ENCODE measurements around the gene CWC25. TPM values are rescaled to one million over a fixed set of nuclear protein-coding genes. Genes with fewer than 3 reads are reported as not detected.

CWC25 gene
- polyA plus RNA-seq, 1 donor (not counting 4 experiments of a cell fraction or from before 2014, with no cell fraction given), result 14.9 TPM

DNA sequence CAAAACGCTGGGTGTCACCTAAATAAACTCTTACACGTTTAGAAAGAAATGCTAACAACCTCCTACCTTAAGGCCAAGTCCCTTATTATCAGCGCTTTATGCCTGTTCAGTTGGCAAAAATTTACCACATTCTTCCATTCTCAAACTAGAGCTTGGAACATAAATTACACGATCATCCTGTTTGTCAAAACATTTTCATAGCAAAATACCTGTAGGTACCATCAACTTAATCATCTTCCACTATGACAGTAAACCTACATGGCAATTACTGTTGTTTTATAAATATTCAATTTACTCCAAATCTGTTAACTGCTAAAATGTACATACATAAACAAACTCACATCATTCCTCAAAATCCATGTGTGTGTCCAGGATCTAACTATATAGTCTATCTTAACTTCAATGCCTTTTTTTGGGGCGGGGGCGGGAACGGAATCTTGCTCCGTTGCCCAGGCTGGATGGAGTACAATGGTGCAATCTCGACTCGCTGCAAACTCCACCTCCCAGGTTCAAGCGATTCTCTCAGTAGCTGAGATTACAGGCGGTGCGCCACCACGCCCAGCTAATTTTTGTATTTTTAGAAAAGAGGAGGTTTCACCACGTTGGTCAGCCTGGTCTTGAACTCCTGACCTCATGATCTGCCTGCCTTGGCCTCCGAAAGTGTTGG lies 24.0 kb upstream of the CWC25 start:
- Histone ChIP-seq H4K20me1 (ENCODE audit: control insufficient read depth, extremely low read depth, insufficient read depth, low read length) (peaks cover 36% of the 10 kb centered on the region), H3K36me3 (ENCODE audit: control insufficient read depth in 2 of 2, extremely low read depth in 1 of 2, insufficient read depth in 2 of 2, low read length in 2 of 2) (peaks cover 25 to 49% of the 10 kb centered on the region in 2 experiments)

DNA sequence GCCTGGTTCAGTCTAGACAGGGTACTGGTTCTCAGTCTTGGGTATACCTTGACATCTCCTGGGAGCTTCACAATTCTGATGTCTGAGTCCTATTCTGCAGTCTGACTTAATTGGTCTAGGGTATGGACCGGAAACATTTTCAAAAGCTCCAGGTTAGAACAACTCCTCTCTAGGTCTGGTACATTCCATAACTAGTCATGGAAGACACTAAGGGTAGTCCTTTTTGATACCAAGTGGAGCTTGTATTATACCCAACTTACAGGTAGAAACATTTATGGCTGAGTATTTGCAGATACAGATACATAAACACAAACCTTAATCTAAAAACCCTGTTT lies 23.4 kb upstream of the CWC25 start:
- Histone ChIP-seq H3K27me3 (ENCODE audit: control insufficient read depth, extremely low read depth, insufficient read depth, low read length) (no peaks in the 10 kb centered on the region), H3K9me1 (ENCODE audit: control insufficient read depth, extremely low read depth, insufficient read depth, low read length) (peaks cover 3% of the 10 kb centered on the region), H2AFZ (ENCODE audit: control insufficient read depth, low read length) (no peak overlapping the region), H3K4me2 (ENCODE audit: control insufficient read depth, extremely low read depth, insufficient read depth, low read depth, low read length) (no peak overlapping the region), H3K9ac (ENCODE audit: control insufficient read depth, extremely low read depth, insufficient read depth, low read length) (no peak overlapping the region), H3K27ac (ENCODE audit: control insufficient read depth, insufficient read depth, low read length) (no peak overlapping the region), H3K4me1 (ENCODE audit: control insufficient read depth, extremely low read depth, insufficient read depth, low read length) (peaks cover 18% of the 10 kb centered on the region), H4K20me1 (ENCODE audit: control insufficient read depth, extremely low read depth, insufficient read depth, low read length) (peaks cover 36% of the 10 kb centered on the region), H3K36me3 (ENCODE audit: control insufficient read depth in 2 of 2, extremely low read depth in 1 of 2, insufficient read depth in 2 of 2, low read length in 2 of 2) (peaks cover 25 to 49% of the 10 kb centered on the region in 2 experiments), H3K79me2 (ENCODE audit: control insufficient read depth, insufficient read depth, low read length) (peaks cover 36% of the 10 kb centered on the region), H3K9me3 (ENCODE audit: control insufficient read depth, low read depth, low read length) (no peaks in the 10 kb centered on the region), H3K4me3 (ENCODE audit: control insufficient read depth in 2 of 3, extremely low read depth in 1 of 3, insufficient read depth in 2 of 3, low read depth in 1 of 3, low read length in 3 of 3) (no peak overlapping the region)
- TF ChIP-seq, protein P1, sequence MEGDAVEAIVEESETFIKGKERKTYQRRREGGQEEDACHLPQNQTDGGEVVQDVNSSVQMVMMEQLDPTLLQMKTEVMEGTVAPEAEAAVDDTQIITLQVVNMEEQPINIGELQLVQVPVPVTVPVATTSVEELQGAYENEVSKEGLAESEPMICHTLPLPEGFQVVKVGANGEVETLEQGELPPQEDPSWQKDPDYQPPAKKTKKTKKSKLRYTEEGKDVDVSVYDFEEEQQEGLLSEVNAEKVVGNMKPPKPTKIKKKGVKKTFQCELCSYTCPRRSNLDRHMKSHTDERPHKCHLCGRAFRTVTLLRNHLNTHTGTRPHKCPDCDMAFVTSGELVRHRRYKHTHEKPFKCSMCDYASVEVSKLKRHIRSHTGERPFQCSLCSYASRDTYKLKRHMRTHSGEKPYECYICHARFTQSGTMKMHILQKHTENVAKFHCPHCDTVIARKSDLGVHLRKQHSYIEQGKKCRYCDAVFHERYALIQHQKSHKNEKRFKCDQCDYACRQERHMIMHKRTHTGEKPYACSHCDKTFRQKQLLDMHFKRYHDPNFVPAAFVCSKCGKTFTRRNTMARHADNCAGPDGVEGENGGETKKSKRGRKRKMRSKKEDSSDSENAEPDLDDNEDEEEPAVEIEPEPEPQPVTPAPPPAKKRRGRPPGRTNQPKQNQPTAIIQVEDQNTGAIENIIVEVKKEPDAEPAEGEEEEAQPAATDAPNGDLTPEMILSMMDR (optimal IDR thresholded peaks at IDR 0.05 in 1 of 3, IDR thresholded peaks at IDR 0.05 in 1 of 3, conservative IDR thresholded peaks at IDR 0.05 in 1 of 3; ENCODE audit: extremely low read depth in 1 of 3, insufficient read depth in 2 of 3, low read length in 3 of 3), result no peak
- TF ChIP-seq EZH2 (IDR thresholded peaks at IDR 0.05; ENCODE audit: low read length), result no peak
- no peak for DNase-seq (ENCODE audit: low read depth, low spot score)
- no peak for FAIRE-seq
- dilution Hi-C loops (cut with MboI; ENCODE audit: extremely low pct_ligation_motif_present, low sequenced_read_pairs), result no loop called here

More for the DNA sequence above, 24.0 kb upstream of the CWC25 start:
- H3K9me3 ChIP-seq (ENCODE audit: control insufficient read depth, low read depth, low read length), result no peaks in the 10 kb centered on the region
- H3K9me1 ChIP-seq (ENCODE audit: control insufficient read depth, extremely low read depth, insufficient read depth, low read length), result peaks cover 3% of the 10 kb centered on the region
- H3K4me2 ChIP-seq (ENCODE audit: control insufficient read depth, extremely low read depth, insufficient read depth, low read depth, low read length), result no peak overlapping the region
- no peak overlapping the region for H3K9ac ChIP-seq (ENCODE audit: control insufficient read depth, extremely low read depth, insufficient read depth, low read length)
- no peaks in the 10 kb centered on the region for H3K27me3 ChIP-seq (ENCODE audit: control insufficient read depth, extremely low read depth, insufficient read depth, low read length)
- FAIRE-seq (no peak), DNase-seq (ENCODE audit: low read depth, low spot score) (no peak)
- TF ChIP-seq, protein P1 (optimal IDR thresholded peaks at IDR 0.05 in 1 of 3, IDR thresholded peaks at IDR 0.05 in 1 of 3, conservative IDR thresholded peaks at IDR 0.05 in 1 of 3; ENCODE audit: extremely low read depth in 1 of 3, insufficient read depth in 2 of 3, low read length in 3 of 3), result no peak
- TF ChIP-seq EZH2 (IDR thresholded peaks at IDR 0.05; ENCODE audit: low read length), result no peak
- H3K27ac ChIP-seq (ENCODE audit: control insufficient read depth, insufficient read depth, low read length), result no peak overlapping the region
- dilution Hi-C loops (cut with MboI; ENCODE audit: extremely low pct_ligation_motif_present, low sequenced_read_pairs), result no loop called here
- no peak overlapping the region for H2AFZ ChIP-seq (ENCODE audit: control insufficient read depth, low read length)
- peaks cover 19% of the 10 kb centered on the region for H3K4me1 ChIP-seq (ENCODE audit: control insufficient read depth, extremely low read depth, insufficient read depth, low read length)
- H3K4me3 ChIP-seq (ENCODE audit: control insufficient read depth in 2 of 3, extremely low read depth in 1 of 3, insufficient read depth in 2 of 3, low read depth in 1 of 3, low read length in 3 of 3), result no peak overlapping the region
- peaks cover 37% of the 10 kb centered on the region for H3K79me2 ChIP-seq (ENCODE audit: control insufficient read depth, insufficient read depth, low read length)
